ENCODE measurements around the gene CKAP2L.

Gene CKAP2L

DNA sequence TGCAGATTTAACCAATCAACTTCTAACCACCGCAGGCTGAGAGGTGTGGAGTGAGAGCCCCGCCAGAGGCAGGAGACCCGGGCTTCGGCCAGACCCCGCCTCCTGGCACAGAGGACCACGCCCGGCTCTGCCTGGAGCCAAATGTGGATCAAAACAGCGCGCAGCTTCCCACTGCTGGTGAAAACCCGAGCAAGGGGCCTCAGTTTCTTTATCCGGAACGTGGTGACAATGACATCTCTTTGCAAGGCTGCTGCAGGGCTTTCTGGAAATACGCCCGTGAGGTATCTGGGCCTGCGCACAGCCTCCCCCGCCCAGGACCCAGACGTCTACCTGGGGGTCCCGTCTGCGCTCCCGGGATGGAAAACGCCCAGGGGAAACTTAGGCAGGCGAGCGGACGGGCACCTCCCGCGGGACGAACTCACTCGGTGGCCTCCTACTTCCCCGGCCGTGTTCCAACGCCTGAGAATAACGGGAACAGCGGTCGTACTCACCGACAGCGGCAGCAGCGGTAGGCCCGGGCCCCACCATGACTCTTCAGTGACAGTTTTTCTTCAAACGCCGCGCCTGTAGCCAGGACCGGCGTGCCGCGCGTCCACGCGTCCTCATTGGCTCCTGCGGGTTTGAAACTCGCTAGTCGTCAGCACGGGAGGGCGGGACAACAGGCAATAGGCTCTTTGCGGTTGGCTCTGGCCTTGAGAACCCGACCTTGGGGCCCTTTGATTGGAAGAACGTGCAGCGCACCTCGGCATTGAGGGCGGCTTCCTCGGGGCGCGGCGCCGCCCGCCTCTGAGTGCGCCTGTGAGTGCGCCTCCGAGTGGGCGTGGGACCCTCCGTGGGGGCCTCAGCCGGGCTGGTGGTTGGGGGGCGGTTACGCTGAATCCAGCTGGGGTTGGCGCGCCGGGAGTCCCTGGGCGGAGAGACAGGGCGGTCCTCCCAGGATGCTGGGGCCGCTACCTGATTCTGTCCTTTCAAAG, at the start of gene CKAP2L:
Gene CKAP2L (minus strand): TSS at position 539 of the 974 bp plus-strand sequence. CDS start 11 bp downstream, at position 528.
- DNase-seq: peak; percentile 97 to 99

DNA sequence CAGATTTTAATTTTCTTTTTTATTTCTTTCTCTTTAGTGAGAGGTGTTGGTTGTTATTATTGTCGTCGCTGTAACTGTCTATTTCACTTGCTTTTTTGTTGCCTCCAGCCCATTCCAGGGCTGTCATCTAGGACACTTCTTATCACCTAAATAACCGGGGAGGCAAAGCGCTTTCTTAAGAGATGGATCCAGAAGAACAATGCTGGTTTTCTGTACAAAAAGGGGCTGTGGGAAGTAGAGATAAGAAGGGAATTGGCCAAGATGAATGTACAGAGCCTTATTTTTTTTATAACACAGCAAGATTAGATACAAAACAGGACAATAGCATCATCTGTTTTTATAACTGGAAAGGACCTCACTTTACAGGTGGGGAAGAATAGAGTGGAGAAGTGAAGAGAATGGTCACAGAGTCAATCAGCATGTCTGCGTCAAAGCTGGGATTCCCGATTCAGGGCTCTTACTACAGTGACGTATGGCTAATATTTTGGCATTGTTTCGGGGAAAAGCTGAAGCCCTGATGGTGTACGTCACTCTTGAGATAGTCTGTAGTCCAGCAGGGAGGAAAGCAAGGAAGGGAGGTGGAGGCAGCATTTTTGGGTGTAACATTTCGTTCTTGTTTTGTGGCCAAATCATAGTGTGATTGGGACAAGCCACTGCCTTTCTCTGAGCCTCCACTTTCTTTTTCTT, 49.0 kb upstream of the CKAP2L start:
- DNase-seq: no peak

DNA sequence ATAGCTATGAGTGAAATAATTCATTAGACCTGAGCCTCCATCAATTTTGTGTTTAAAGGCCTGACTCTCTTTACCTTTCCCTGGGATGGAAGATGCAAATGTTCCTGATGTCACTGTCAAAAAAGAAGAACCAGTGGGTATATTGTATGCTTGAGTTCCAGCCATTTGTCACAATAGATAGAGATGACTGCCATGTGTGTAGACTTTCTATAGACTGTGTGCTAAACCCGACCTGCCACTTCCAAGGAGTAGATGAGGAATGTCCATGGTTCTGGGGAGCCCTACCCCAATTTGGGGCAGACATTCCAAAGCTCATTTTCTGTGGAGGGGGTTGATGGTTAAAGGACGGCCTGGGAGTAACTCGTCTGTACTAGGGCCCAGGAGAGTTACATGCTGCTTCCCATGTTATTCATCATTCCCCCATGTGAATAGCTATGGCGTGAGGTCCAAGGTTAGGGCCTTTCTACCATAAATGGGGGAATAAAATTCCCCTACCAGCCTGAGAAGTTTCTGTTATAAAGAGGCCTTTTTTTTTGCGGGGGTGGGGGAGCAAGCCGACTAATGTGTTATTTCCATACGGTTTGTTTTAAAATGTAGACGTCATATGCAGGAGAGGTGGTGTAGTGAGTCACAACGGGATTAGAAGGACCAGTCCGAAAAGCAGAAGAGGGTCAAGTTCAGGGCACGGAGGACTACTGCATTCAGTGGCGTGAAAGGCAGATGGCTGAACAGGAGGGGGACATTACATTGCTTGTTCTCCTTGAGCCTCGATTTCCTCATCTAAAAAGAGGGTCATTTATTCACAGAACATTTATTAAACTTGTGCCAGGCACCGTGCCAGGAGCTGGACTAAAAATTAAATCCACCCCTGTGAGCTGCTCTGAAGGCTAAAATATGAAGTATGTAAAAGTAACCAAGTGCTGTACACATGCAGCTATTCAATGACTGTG, 48.2 kb upstream of the CKAP2L start:
- DNase-seq: no peak

GRCh38 chr2:112811841-112812306, 47.5 kb upstream of the CKAP2L start:
- no peak for DNase-seq

GRCh38 chr2:112811276-112811831, 46.9 kb upstream of the CKAP2L start:
- no peak for DNase-seq

- DNase-seq: no peak
These were observed 44.7 kb upstream of the CKAP2L start for GRCh38 chr2:112809112-112809511.

DNA sequence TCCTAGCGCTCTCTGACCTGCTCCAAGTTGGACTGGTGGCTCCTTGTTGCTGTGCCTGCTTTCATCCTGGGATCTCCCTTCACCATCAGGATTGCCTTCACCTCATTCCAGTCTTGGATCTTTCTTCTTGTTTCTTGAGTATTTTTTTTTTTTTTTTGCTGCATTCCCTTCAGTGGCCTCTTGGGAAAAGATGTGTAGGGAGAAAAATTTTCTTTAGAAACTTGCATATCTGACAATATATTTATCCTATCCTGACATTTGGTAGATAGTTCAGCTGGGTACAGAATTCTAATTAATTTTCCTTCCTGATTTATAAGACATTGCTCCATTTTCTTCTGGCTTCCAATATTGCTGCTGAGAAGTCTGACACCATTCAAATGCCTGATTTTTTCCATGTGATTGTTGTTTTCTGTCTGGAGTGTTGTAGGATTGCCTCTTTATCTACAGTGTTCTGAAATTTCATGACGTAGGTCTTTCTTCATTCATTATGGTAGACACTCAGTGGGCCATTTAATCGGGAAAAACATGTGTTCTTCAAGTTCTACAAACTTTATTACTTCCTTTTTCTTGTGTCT, 42.9 kb upstream of the CKAP2L start:
- no peak for DNase-seq

DNA sequence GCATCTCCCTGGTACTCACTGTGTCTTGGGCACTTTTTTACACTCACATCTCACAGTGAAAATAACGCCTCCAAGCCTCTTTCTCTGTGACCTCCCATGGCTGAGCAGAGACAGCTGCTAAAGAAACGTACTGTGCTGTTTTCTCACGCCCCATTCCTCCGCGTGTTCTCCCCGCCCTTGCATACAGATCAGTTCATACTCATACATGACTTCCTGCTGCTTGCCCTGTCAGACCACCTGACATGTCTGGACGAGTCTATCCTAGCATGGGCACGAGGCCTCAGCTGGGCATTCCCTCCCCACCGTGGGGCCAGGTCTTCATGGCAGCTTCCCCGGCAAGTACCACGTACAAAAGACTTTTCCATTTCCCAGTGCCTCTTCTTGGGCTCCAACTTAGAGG, 41.1 kb upstream of the CKAP2L start:
- DNase-seq: no peak

- no peak for DNase-seq
These were observed 39.5 kb upstream of the CKAP2L start for GRCh38 chr2:112803691-112804521.

DNA sequence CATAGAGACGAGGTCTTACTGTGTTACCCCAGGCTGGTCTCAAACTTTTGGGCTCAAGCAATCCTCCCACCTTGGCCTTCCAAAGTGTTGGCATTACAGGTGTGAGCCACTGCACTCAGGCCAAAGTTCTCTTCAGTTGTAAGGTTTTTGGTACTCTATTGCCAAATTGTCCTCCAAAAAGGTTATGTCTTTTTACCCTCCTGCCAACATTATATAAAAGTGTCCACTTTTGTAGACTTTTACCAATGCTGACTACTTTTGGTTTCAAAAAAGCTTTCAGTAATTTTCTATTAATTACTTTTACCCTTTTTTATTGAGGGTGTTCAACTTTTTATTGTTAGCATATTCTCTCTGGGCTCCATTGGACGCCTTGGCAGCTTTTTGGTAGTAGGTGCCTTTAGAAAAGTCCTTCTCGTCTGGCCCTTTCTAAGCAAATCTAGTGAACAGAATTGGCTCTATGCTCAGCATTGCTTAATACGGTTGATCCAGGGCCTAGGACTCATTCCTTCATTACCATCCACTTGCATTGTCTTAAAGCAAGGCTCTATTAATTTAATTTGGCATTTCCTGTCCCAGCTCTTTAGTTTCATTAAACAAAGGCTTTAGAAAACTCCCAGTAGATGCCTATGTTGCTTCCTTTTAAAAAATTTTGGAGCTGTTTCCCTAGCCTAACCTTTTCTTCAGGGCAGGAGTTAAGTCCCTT, 36.6 kb upstream of the CKAP2L start:
- DNase-seq: no peak

DNA sequence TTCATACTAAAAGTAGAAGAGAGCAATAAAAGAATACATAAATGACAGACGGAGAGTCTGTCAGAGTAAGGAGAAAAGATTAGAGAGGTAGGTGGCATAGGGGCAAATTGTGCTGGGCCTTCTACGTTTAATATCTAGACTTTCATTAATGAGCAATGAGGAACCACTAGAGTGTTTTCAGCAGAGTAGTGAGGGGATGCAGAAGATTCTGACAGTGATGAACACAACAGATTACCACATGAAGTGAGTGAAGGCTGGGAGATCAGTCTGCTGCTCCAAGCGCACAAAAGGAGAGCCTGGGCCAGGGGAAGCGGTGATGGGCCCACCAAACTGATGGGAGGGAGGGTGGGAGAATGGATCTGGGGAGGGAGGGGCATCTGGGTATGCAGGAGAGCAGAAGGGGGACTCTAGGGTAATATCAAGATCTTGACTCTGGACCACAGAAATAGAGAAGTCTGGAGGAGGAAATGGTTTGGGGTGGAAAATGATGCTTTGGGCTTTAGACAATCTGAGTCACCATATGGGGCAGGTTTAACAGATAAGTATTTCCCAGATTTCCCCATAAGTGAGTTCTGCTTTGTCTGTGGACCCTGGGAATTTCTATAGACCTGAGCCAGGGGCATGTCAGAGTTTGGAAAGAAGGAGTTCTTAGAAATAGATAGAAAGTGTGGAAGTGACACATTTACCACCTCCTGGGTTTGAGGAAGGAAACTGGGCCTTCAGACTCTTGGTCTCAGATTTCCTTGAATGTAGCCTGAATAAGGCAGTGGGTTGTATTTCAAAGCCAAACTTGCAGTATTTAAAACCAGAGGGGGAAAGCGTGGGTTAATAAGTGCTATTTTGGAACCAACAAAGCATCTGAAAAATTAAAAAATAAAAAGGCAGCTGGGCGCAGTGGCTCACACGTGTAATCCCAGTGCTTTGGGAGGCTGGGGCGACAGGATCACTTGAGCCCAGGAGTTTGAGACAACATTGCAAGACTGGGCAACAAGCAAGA, 34.9 kb upstream of the CKAP2L start:
- no peak for DNase-seq

DNA sequence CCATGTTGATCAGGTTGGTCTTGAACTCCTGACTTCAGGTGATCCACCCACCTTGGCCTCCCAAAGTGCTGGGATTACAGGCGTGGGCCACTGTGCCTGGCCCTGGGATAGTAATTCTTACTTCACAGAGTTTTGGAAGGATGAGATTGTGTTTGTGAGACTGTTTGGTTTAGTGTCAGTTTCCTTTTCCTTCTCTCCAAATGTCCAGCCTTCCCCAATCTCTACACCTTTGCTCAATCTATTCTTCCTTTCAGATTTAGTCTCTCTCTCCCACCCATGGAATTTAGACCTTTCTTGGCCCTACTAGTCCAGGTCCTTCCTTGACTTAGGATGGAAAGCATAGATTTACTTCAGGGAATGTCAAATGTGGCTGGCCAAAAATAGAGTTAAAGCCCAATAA, 32.1 kb upstream of the CKAP2L start:
- DNase-seq: no peak

- peak; percentile 83 to 86 for DNase-seq
These were observed 31.4 kb upstream of the CKAP2L start for GRCh38 chr2:112795774-112796173.

GRCh38 chr2:112794841-112795240, 30.4 kb upstream of the CKAP2L start:
- DNase-seq: no peak

DNA sequence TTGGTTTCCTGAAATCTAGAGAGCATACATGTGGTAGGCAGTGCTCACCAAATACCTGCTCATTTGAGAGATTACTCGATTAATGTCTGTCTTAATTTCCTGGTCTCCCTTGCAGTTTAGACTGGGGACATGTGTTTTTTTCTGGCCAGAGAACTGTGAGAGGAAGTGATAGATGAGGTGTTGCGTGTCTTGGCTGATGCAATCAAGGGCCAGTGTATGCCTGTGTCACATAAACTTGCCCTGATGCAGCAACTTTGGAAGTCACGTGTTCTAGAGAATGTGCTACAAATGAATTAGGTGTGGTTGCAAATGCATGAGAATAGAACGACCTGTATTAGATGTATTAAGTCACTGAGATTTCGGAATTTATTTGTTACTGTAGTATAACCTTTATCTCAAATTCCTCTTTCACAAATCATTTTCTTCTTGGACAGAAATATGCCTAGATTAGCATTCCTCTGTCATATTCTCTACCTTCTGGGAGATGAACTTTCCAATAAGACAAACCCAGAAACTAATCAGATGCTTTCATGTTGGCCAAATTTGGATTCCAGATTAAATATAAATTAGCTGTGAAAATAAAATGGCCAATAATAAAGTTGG, 29.8 kb upstream of the CKAP2L start:
- no peak for DNase-seq

GRCh38 chr2:112793449-112793978, 29.1 kb upstream of the CKAP2L start:
- DNase-seq: no peak

DNA sequence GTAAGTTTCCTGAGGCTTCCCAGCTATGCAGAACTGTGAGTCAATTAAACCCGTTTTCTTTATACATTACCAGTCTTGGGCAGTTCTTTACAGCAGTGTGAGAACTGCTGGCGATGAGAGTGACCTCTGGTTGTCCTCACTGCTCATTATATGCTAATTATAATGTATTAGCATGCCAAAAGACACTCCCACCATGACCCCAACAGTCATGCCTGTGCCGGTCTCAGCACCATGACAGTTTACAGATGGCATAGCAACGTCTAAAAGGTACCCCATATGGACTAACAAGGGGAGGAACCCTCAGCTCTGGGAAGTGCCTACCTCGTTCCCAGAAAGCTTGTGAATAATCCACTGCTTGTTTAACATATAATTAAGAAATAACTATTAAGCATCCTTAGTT, 28.0 kb upstream of the CKAP2L start:
- DNase-seq: no peak

- DNase-seq: no peak
These were observed 27.4 kb upstream of the CKAP2L start for GRCh38 chr2:112791693-112792230.
